DOHH2 (cell line): ENCODE data around the gene TNRC6A.

Experiments
- H3F3A ChIP-seq: fragments of 200-600 bp; sonication (generic), shearing (Covaris generic); 2 replicates; pipeline ENCODE4 v1.6.0; 2016; ENCODE audit warnings: antibody characterized with exemption, mild to moderate bottlenecking; ENCODE audit not compliant: control insufficient read depth, insufficient read depth
- H3K27ac ChIP-seq: fragments of 200-600 bp; sonication (generic); 2 replicates; pipeline ENCODE4 v1.5.1; 2014; ENCODE audit warnings: low read depth, mild to moderate bottlenecking, low read length, moderate library complexity
- H3K27me3 ChIP-seq: fragments of 200-600 bp; sonication (generic); 2 replicates; pipeline ENCODE4 v1.6.1; 2014; ENCODE audit warnings: mild to moderate bottlenecking, low read length, mixed read lengths; ENCODE audit not compliant: control insufficient read depth
- H3K36me3 ChIP-seq: fragments of 200-600 bp; sonication (generic); 2 replicates; pipeline ENCODE4 v1.6.1; 2014; ENCODE audit warnings: mild to moderate bottlenecking, low read length, moderate library complexity, mixed read lengths; ENCODE audit not compliant: control insufficient read depth
- H3K4me1 ChIP-seq: fragments of 200-600 bp; sonication (generic); 2 replicates; pipeline ENCODE4 v1.6.1; 2014; ENCODE audit warnings: mild to moderate bottlenecking, low read length, mixed read lengths; ENCODE audit not compliant: control insufficient read depth
- H3K4me2 ChIP-seq: fragments of 200-600 bp; sonication (generic); 2 replicates; pipeline ENCODE4 v1.6.0; 2014; ENCODE audit warnings: mild to moderate bottlenecking, low read length, moderate library complexity
- H3K4me3 ChIP-seq: fragments of 200-600 bp; sonication (generic); 2 replicates; pipeline ENCODE4 v1.5.1; 2014; ENCODE audit warnings: mild to moderate bottlenecking, low read length, mixed read lengths
- H3K79me2 ChIP-seq: fragments of 200-600 bp; sonication (generic); 2 replicates; pipeline ENCODE4 v1.6.1; 2014; ENCODE audit warnings: mild to moderate bottlenecking, low read length, mixed read lengths; ENCODE audit not compliant: control insufficient read depth
- H3K9me2 ChIP-seq: fragments of 200-600 bp; sonication (generic); replicated peaks from 2 replicates; pipeline ENCODE4 v1.6.1; 2014; ENCODE audit warnings: mild to moderate bottlenecking, low read length, mixed read lengths; ENCODE audit not compliant: control insufficient read depth
- H3K9me3 ChIP-seq: fragments of 200-600 bp; sonication (generic); 2 replicates; pipeline ENCODE4 v1.6.1; 2014; ENCODE audit warnings: antibody characterized with exemption, low read length, mixed read lengths; ENCODE audit not compliant: control insufficient read depth, insufficient read depth
- H4K20me1 ChIP-seq: fragments of 200-600 bp; sonication (generic); 2 replicates; pipeline ENCODE4 v1.6.0; 2014; ENCODE audit warnings: low read depth, mild to moderate bottlenecking, antibody characterized with exemption, low read length, moderate library complexity; ENCODE audit not compliant: control insufficient read depth, insufficient read depth
- EZH2phosphoT487 ChIP-seq: fragments of 200-600 bp; sonication (generic); IDR thresholded peaks from 2 replicates; pipeline ENCODE4 v1.6.1; 2017; ENCODE audit warnings: borderline replicate concordance, mild to moderate bottlenecking, antibody characterized with exemption, low read length, moderate library complexity, mixed read lengths
- TF ChIP-seq, protein P1 (sequence below): fragments of 200-600 bp; sonication (generic); IDR thresholded peaks from one replicate; pipeline ENCODE4 v1.5.1; 2014; ENCODE audit warnings: antibody characterized with exemption, mild to moderate bottlenecking, low read depth, low read length; ENCODE audit not compliant: poor library complexity, severe bottlenecking

Gene TNRC6A

DNA sequence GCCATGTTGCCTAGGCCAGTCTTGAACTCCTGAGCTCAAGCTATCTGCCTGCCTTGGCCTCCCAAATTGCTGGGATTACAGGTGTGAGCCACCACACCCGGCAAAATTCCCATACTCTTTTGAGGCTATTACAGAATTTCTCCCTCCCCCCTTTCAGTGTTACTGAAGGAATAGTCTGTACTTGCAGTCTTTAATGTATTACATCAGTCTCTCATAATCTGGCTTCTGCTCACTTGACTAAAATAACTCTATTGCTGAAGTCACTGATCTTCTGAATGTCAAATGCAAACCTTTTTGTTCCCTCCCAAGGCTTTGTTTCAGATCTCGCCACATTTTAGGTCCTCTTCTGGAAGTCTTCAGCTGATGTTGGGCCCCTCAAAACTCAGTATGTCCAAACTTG is 51.8 kb downstream of the TNRC6A start:
- Histone ChIP-seq H3K36me3 (peaks cover 67% of the 10 kb centered on the region), H3K9me3 (no peaks in the 10 kb centered on the region), H4K20me1 (0 out of 2 replicates have a peak, but pooled peaks cover 3% of the 10 kb centered on the region), H3K4me1 (no peaks in the 10 kb centered on the region), H3K4me3 (no peak overlapping the region), H3K4me2 (no peak overlapping the region), H3F3A (no peaks in the 10 kb centered on the region), H3K79me2 (peaks cover 4% of the 10 kb centered on the region), H3K9me2 (no peaks in the 10 kb centered on the region), H3K27ac (no peak overlapping the region), H3K27me3 (no peaks in the 10 kb centered on the region)
- no peak for TF ChIP-seq EZH2phosphoT487
- TF ChIP-seq, protein P1, sequence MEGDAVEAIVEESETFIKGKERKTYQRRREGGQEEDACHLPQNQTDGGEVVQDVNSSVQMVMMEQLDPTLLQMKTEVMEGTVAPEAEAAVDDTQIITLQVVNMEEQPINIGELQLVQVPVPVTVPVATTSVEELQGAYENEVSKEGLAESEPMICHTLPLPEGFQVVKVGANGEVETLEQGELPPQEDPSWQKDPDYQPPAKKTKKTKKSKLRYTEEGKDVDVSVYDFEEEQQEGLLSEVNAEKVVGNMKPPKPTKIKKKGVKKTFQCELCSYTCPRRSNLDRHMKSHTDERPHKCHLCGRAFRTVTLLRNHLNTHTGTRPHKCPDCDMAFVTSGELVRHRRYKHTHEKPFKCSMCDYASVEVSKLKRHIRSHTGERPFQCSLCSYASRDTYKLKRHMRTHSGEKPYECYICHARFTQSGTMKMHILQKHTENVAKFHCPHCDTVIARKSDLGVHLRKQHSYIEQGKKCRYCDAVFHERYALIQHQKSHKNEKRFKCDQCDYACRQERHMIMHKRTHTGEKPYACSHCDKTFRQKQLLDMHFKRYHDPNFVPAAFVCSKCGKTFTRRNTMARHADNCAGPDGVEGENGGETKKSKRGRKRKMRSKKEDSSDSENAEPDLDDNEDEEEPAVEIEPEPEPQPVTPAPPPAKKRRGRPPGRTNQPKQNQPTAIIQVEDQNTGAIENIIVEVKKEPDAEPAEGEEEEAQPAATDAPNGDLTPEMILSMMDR: no peak

DNA sequence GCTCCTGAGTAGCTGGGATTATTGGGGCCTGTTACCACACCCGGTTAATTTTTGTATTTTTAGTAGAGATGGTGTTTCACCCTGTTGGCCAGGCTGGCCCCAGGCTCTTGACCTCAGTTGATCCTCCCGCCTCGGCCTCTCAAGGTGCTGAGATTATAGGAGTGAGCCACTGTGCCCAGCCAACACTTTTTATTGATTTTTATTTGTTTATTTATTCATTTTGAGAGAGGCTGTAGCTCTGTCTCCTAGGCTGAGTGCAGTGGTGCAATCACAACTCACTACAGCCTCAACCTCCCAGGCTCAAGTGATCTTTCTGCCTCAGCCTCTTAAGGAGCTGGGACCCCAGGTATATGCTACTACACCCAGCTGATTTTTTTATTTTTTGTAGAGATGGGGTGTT is 54.7 kb downstream of the TNRC6A start:
- Histone ChIP-seq H3K9me3 (no peaks in the 10 kb centered on the region), H3K9me2 (no peaks in the 10 kb centered on the region), H3K4me2 (no peak overlapping the region), H3K27ac (no peak overlapping the region), H3K4me3 (no peak overlapping the region), H3K27me3 (no peaks in the 10 kb centered on the region), H3K36me3 (peaks cover 57% of the 10 kb centered on the region), H3F3A (no peaks in the 10 kb centered on the region), H3K4me1 (no peaks in the 10 kb centered on the region), H3K79me2 (peaks cover 3% of the 10 kb centered on the region; the same call in 1 of the 2 replicates), H4K20me1 (0 out of 2 replicates have a peak, but pooled peaks cover 3% of the 10 kb centered on the region)
- no peak for TF ChIP-seq EZH2phosphoT487
- TF ChIP-seq, protein P1: no peak

DNA sequence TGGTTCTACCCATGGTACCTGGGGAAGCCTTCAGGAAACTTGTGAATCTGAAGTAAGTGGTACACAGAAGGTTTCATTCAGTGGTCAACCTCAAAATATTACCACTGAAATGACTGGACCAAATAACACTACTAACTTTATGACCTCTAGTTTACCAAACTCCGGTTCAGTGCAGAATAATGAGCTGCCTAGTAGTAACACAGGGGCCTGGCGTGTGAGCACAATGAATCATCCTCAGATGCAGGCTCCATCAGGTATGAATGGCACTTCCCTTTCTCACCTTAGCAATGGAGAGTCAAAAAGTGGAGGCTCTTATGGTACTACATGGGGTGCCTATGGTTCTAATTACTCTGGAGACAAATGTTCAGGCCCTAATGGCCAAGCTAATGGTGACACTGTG is 60.4 kb downstream of the TNRC6A start:
- H3F3A ChIP-seq: no peaks in the 10 kb centered on the region
- H3K79me2 ChIP-seq: peaks cover 3% of the 10 kb centered on the region; the same call in 1 of the 2 replicates
- no peaks in the 10 kb centered on the region for H3K4me1 ChIP-seq
- peaks cover 73% of the 10 kb centered on the region for H3K36me3 ChIP-seq
- H4K20me1 ChIP-seq: 0 out of 2 replicates have a peak, but pooled peaks cover 3% of the 10 kb centered on the region
- no peaks in the 10 kb centered on the region for H3K9me2 ChIP-seq
- H3K9me3 ChIP-seq: no peaks in the 10 kb centered on the region
- H3K27me3 ChIP-seq: no peaks in the 10 kb centered on the region
- no peak overlapping the region for H3K27ac ChIP-seq
- no peak for TF ChIP-seq EZH2phosphoT487
- TF ChIP-seq, protein P1: no peak
- H3K4me3 ChIP-seq: no peak overlapping the region
- H3K4me2 ChIP-seq: no peak overlapping the region
